Nephron progenitor cell (in vitro differentiated cells): ENCODE measurements around the gene NDP.
"Not testable (repeated sequence)": the region's sequence is repeated elsewhere in the genome, so short reads cannot be mapped to it uniquely, and the experiment has no call there.

Experiments used
- DNase-seq: peaks from one replicate; pipeline ENCODE4 v3.0.0; 2021
- H3K27ac Mint-ChIP-seq: 2 replicates; pipeline ENCODE4 v1.8.0; 2021; ENCODE audit warnings: mild to moderate bottlenecking, moderate library complexity, mixed read lengths
- H3K27me3 Mint-ChIP-seq: 2 replicates; pipeline ENCODE4 v1.8.0; 2021; ENCODE audit warnings: mild to moderate bottlenecking, low read depth, mixed read lengths; ENCODE audit not compliant: poor library complexity
- H3K36me3 Mint-ChIP-seq: 2 replicates; pipeline ENCODE4 v1.8.0; 2021; ENCODE audit warnings: low read depth, mixed read lengths
- H3K4me1 Mint-ChIP-seq: 2 replicates; pipeline ENCODE4 v1.8.0; 2021; ENCODE audit warnings: mixed read lengths
- H3K4me3 Mint-ChIP-seq: 2 replicates; pipeline ENCODE4 v1.8.0; 2021; ENCODE audit warnings: mild to moderate bottlenecking, moderate library complexity, mixed read lengths
- H3K9me3 Mint-ChIP-seq: 2 replicates; pipeline ENCODE4 v1.8.0; 2021; ENCODE audit warnings: mild to moderate bottlenecking, moderate library complexity, mixed read lengths
- CTCF ChIP-seq: fragments of 200-600 bp; sonication (generic); IDR thresholded peaks from 2 replicates; pipeline ENCODE4 v1.5.0; 2021; ENCODE audit warnings: antibody characterized with exemption

NDP gene

GRCh38 chrX:43939187-43939926 lies 33.8 kb downstream of the NDP start:
- Mint-ChIP-seq H3K4me3 (no peak overlapping the region), H3K27ac (no peak overlapping the region), H3K4me1 (no peaks in the 10 kb centered on the region), H3K36me3 (no peaks in the 10 kb centered on the region), H3K9me3 (peaks cover 31% of the 10 kb centered on the region), H3K27me3 (no peaks in the 10 kb centered on the region)
- DNase-seq: no peak
- TF ChIP-seq CTCF: no peak

GRCh38 chrX:43922032-43922431 lies 51.2 kb downstream of the NDP start:
- peaks cover 62% of the 10 kb centered on the region for H3K9me3 Mint-ChIP-seq
- H3K4me1 Mint-ChIP-seq, H3K36me3 Mint-ChIP-seq, DNase-seq, H3K27ac Mint-ChIP-seq, H3K4me3 Mint-ChIP-seq, H3K27me3 Mint-ChIP-seq: not testable (repeated sequence)

GRCh38 chrX:43910772-43911171 lies 62.4 kb downstream of the NDP start:
- H3K27ac Mint-ChIP-seq, H3K4me1 Mint-ChIP-seq, DNase-seq, H3K9me3 Mint-ChIP-seq, H3K4me3 Mint-ChIP-seq, H3K36me3 Mint-ChIP-seq, H3K27me3 Mint-ChIP-seq: not testable (repeated sequence)

- H3K27ac Mint-ChIP-seq: no peak overlapping the region
- H3K4me1 Mint-ChIP-seq: no peaks in the 10 kb centered on the region
- peaks cover 2% of the 10 kb centered on the region for H3K27me3 Mint-ChIP-seq
- H3K9me3 Mint-ChIP-seq: peaks cover 11% of the 10 kb centered on the region
- H3K4me3 Mint-ChIP-seq: no peak overlapping the region
- H3K36me3 Mint-ChIP-seq: no peaks in the 10 kb centered on the region
- no peak for DNase-seq
- no peak for TF ChIP-seq CTCF
Measured at GRCh38 chrX:43910012-43910411, 63.2 kb downstream of the NDP start.

GRCh38 chrX:43909141-43909540 lies 64.0 kb downstream of the NDP start:
- no peak for DNase-seq
- H3K4me3 Mint-ChIP-seq: no peak overlapping the region
- H3K9me3 Mint-ChIP-seq: peaks cover 20% of the 10 kb centered on the region
- peaks cover 2% of the 10 kb centered on the region for H3K27me3 Mint-ChIP-seq
- no peaks in the 10 kb centered on the region for H3K36me3 Mint-ChIP-seq
- TF ChIP-seq CTCF: no peak
- H3K27ac Mint-ChIP-seq: no peak overlapping the region
- no peaks in the 10 kb centered on the region for H3K4me1 Mint-ChIP-seq

GRCh38 chrX:43899878-43900815 lies 73.0 kb downstream of the NDP start:
- no peak for DNase-seq
- H3K4me1 Mint-ChIP-seq: no peaks in the 10 kb centered on the region
- H3K4me3 Mint-ChIP-seq: no peak overlapping the region
- peaks cover 26% of the 10 kb centered on the region for H3K9me3 Mint-ChIP-seq
- no peak overlapping the region for H3K27ac Mint-ChIP-seq
- no peak for TF ChIP-seq CTCF
- no peaks in the 10 kb centered on the region for H3K27me3 Mint-ChIP-seq
- no peaks in the 10 kb centered on the region for H3K36me3 Mint-ChIP-seq
